HepG2 (cell line): Measurements from ENCODE around the gene DLG4.

Experiments used
- ARNTL ChIP-seq: sonication (generic); formaldehyde crosslinking; IDR thresholded peaks from 2 replicates; pipeline ENCODE4 v1.4.0; 2020; ENCODE audit warnings: mild to moderate bottlenecking, missing genetic modification reagents
- CHD4 ChIP-seq: fragments of 200-600 bp; sonication (generic); IDR thresholded peaks from 2 replicates; pipeline ENCODE4 v1.7.0; 2017; ENCODE audit warnings: mild to moderate bottlenecking, low read length, borderline replicate concordance
- HDAC6 ChIP-seq: fragments of 200-600 bp; sonication (generic); IDR thresholded peaks from 2 replicates; pipeline ENCODE4 v1.7.0; 2017; ENCODE audit warnings: mild to moderate bottlenecking, antibody characterized with exemption, low read length, low read depth
- IKZF1 ChIP-seq: fragments of 450-650 bp; IDR thresholded peaks from 2 replicates; pipeline ENCODE4 v1.7.1; 2016
- IRF1 ChIP-seq: sonication (generic); formaldehyde crosslinking; IDR thresholded peaks from 2 replicates; pipeline ENCODE4 v1.4.0; 2020; ENCODE audit warnings: low read depth, mild to moderate bottlenecking, missing genetic modification reagents
- POLR2A ChIP-seq, 2 experiments: IDR thresholded peaks; 2 replicates each; pipeline ENCODE4 v1.6.1; 2011; ENCODE audit warnings: low read depth in 2 of 2, low read length in 2 of 2, mild to moderate bottlenecking in 1 of 2, moderate library complexity in 1 of 2; ENCODE audit not compliant: insufficient read depth in 1 of 2
- REXO4 ChIP-seq: sonication (generic); formaldehyde crosslinking; IDR thresholded peaks from 2 replicates; pipeline ENCODE4 v1.8.0; 2022; ENCODE audit warnings: missing genetic modification reagents, mild to moderate bottlenecking, borderline replicate concordance
- SP2 ChIP-seq: sonication (generic); formaldehyde crosslinking; IDR thresholded peaks from 2 replicates; pipeline ENCODE4 v1.5.1; 2020; ENCODE audit warnings: mild to moderate bottlenecking, missing genetic modification reagents
- ZBTB1 ChIP-seq: sonication (generic); formaldehyde crosslinking; IDR thresholded peaks from 2 replicates; pipeline ENCODE4 v1.4.0; 2020; ENCODE audit warnings: missing genetic modification reagents, borderline replicate concordance
- ZFP36L2 ChIP-seq: sonication (generic); formaldehyde crosslinking; IDR thresholded peaks from 2 replicates; pipeline ENCODE4 v1.4.0; 2020; ENCODE audit warnings: missing genetic modification reagents
- ZNF121 ChIP-seq: sonication (generic); formaldehyde crosslinking; IDR thresholded peaks from 2 replicates; pipeline ENCODE4 v1.5.0; 2020; ENCODE audit warnings: mild to moderate bottlenecking, missing genetic modification reagents
- ZNF282 ChIP-seq: fragments of 450-650 bp; IDR thresholded peaks from 2 replicates; pipeline ENCODE4 v1.6.1; 2018; ENCODE audit not compliant: partially characterized antibody
- TF ChIP-seq, protein P1 (sequence below): sonication (generic); formaldehyde crosslinking; IDR thresholded peaks from 2 replicates; pipeline ENCODE4 v1.5.0; 2020; ENCODE audit warnings: mild to moderate bottlenecking, missing genetic modification reagents, moderate library complexity
- TF ChIP-seq, protein P2 (sequence below): sonication (generic); formaldehyde crosslinking; IDR thresholded peaks from 2 replicates; pipeline ENCODE4 v1.4.0; 2020; ENCODE audit warnings: missing genetic modification reagents

DNA sequence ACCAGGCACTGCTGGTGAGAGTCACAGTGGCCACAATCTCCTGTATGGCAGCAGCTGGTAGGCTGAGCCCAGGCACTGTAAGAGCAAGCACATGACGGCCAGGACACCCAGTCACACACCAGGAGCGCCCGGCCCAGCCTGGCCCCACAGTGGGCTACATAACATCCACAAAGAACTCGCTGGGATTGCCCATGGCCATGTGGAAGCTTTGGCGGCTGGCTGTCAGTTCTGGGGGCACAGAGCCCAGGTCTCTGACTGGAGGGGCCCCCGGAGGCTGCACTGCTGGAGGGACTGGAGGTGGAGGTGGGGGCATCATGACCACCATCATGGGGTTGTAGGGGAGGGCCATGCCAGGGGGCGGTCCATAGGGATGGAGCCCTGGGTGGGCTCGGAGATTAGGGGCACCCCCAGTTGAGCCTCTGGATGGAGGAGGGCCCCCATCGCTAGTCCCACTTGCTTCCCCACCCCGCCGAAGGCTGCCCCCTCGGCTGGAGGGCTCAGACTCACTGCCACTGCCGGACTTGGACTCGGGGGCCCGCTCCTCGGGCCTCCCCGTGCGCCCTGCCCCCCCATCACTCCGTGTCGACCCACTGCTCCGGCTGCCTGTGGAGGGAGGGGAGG lies 6.2 kb upstream of the DLG4 start:
- TF ChIP-seq, protein P1, sequence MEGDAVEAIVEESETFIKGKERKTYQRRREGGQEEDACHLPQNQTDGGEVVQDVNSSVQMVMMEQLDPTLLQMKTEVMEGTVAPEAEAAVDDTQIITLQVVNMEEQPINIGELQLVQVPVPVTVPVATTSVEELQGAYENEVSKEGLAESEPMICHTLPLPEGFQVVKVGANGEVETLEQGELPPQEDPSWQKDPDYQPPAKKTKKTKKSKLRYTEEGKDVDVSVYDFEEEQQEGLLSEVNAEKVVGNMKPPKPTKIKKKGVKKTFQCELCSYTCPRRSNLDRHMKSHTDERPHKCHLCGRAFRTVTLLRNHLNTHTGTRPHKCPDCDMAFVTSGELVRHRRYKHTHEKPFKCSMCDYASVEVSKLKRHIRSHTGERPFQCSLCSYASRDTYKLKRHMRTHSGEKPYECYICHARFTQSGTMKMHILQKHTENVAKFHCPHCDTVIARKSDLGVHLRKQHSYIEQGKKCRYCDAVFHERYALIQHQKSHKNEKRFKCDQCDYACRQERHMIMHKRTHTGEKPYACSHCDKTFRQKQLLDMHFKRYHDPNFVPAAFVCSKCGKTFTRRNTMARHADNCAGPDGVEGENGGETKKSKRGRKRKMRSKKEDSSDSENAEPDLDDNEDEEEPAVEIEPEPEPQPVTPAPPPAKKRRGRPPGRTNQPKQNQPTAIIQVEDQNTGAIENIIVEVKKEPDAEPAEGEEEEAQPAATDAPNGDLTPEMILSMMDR (CRISPR knock-in tag), result no peak
- TF ChIP-seq POLR2A (IDR thresholded peaks at IDR 0.05; ENCODE audit: insufficient read depth in 1 of 2, low read depth in 2 of 2, low read length in 2 of 2), result no peak; a peak in 1 of 4 replicates
- no peak for TF ChIP-seq HDAC6
- no peak for TF ChIP-seq SP2 (CRISPR knock-in tag)
- no peak for TF ChIP-seq IKZF1
- TF ChIP-seq ARNTL (CRISPR knock-in tag), result no peak
- no peak for TF ChIP-seq REXO4 (CRISPR knock-in tag)
- TF ChIP-seq IRF1 (CRISPR knock-in tag), result no peak
- TF ChIP-seq, protein P2, sequence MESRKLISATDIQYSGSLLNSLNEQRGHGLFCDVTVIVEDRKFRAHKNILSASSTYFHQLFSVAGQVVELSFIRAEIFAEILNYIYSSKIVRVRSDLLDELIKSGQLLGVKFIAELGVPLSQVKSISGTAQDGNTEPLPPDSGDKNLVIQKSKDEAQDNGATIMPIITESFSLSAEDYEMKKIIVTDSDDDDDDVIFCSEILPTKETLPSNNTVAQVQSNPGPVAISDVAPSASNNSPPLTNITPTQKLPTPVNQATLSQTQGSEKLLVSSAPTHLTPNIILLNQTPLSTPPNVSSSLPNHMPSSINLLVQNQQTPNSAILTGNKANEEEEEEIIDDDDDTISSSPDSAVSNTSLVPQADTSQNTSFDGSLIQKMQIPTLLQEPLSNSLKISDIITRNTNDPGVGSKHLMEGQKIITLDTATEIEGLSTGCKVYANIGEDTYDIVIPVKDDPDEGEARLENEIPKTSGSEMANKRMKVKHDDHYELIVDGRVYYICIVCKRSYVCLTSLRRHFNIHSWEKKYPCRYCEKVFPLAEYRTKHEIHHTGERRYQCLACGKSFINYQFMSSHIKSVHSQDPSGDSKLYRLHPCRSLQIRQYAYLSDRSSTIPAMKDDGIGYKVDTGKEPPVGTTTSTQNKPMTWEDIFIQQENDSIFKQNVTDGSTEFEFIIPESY (CRISPR knock-in tag), result no peak
- no peak for TF ChIP-seq CHD4
- TF ChIP-seq ZNF282, result no peak
- TF ChIP-seq ZNF121, result no peak
- no peak for TF ChIP-seq ZFP36L2 (CRISPR knock-in tag)
- TF ChIP-seq ZBTB1 (CRISPR knock-in tag), result no peak
